Tibial artery (tissue), 4 donors: Measurements from ENCODE around the gene PCDHA7.
"Not testable (repeated sequence)": the region's sequence is repeated elsewhere in the genome, so short reads cannot be mapped to it uniquely, and the experiment has no call there.

Experiments used
- DNase-seq, 2 donors: peaks; one replicate each; pipeline ENCODE4 v3.0.0-alpha.2; 2019
- H3K27ac ChIP-seq, 2 donors: fragments of 200-600 bp; sonication (generic) in 1 of 2; 1 replicate in 1 of 2; 2 replicates in 1 of 2; pipeline ENCODE4 v1.5.1; 2018 to 2019; ENCODE audit warnings: mild to moderate bottlenecking in 1 of 2
- H3K27me3 ChIP-seq, 2 donors: fragments of 200-600 bp; sonication (generic) in 1 of 2; one replicate each; pipeline versions ENCODE4 v1.5.1 to v1.6.0; 2016 to 2019
- H3K36me3 ChIP-seq, 3 donors: fragments of 200-600 bp; sonication (generic) in 2 of 3; one replicate each; pipeline ENCODE4 v1.5.1; 2016 to 2019; ENCODE audit warnings: mild to moderate bottlenecking in 2 of 3
- H3K4me1 ChIP-seq, 4 donors: fragments of 200-600 bp; sonication (generic) in 2 of 4; 1 replicate in 3 of 4; 2 replicates in 1 of 4; pipeline ENCODE4 v1.5.1; 2016 to 2019
- H3K4me3 ChIP-seq, 2 donors: fragments of 200-600 bp; sonication (generic) in 1 of 2; 1 replicate in 1 of 2; 2 replicates in 1 of 2; pipeline ENCODE4 v1.5.1; 2018 to 2019; ENCODE audit warnings: mild to moderate bottlenecking in 2 of 2
- H3K9me3 ChIP-seq, 3 donors: fragments of 200-600 bp; sonication (generic) in 1 of 3; one replicate each; pipeline ENCODE4 v1.5.1; 2016 to 2019
- intact Hi-C: fragments of 100-400 bp; cut with DNase I; formaldehyde crosslinking; loops from one replicate; pipeline ENCODE4 v1.15.0; 2023; ENCODE audit warnings: low total_unique reads
- TF ChIP-seq, protein P1 (sequence below), 2 experiments: fragments of 200-600 bp in 1 of 2; fragments of 450-650 bp in 1 of 2; IDR thresholded peaks; one replicate each; pipeline ENCODE4 v1.5.1; 2017 to 2019; ENCODE audit warnings: antibody characterized with exemption in 2 of 2, mild to moderate bottlenecking in 1 of 2, moderate library complexity in 1 of 2

The PCDHA7 gene

DNA sequence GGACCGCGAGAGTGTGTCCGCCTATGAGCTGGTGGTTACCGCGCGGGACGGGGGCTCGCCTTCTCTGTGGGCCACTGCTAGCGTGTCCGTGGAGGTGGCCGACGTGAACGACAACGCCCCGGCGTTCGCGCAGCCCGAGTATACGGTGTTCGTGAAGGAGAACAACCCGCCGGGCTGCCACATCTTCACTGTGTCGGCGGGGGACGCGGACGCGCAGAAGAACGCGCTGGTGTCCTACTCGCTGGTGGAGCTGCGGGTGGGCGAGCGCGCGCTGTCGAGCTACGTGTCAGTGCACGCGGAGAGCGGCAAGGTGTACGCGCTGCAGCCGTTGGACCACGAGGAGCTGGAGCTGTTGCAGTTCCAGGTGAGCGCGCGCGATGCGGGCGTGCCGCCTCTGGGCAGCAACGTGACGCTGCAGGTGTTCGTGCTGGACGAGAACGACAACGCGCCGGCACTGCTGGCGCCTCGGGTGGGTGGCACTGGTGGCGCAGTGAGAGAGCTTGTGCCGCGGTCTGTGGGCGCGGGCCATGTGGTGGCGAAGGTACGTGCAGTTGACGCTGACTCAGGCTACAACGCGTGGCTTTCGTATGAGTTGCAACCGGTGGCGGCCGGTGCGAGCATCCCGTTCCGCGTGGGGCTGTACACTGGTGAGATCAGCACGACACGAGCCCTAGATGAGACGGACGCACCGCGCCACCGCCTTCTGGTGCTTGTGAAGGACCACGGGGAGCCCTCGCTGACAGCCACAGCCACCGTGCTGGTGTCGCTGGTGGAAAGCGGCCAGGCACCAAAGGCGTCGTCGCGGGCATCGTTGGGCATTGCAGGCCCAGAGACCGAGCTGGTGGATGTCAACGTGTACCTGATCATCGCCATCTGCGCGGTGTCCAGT lies 1.8 kb downstream of the PCDHA7 start:
- H3K27me3 ChIP-seq: peaks cover 0 to 12% of the 10 kb centered on the region in 2 donors
- no peak for DNase-seq
- no peak overlapping the region for H3K4me3 ChIP-seq
- TF ChIP-seq, protein P1, sequence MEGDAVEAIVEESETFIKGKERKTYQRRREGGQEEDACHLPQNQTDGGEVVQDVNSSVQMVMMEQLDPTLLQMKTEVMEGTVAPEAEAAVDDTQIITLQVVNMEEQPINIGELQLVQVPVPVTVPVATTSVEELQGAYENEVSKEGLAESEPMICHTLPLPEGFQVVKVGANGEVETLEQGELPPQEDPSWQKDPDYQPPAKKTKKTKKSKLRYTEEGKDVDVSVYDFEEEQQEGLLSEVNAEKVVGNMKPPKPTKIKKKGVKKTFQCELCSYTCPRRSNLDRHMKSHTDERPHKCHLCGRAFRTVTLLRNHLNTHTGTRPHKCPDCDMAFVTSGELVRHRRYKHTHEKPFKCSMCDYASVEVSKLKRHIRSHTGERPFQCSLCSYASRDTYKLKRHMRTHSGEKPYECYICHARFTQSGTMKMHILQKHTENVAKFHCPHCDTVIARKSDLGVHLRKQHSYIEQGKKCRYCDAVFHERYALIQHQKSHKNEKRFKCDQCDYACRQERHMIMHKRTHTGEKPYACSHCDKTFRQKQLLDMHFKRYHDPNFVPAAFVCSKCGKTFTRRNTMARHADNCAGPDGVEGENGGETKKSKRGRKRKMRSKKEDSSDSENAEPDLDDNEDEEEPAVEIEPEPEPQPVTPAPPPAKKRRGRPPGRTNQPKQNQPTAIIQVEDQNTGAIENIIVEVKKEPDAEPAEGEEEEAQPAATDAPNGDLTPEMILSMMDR (IDR thresholded peaks at IDR 0.05): no peak
- peaks cover 0 to 3% (median 0%) of the 10 kb centered on the region in 3 donors for H3K36me3 ChIP-seq
- no peak overlapping the region for H3K27ac ChIP-seq
- H3K4me1 ChIP-seq: no peaks in the 10 kb centered on the region
- intact Hi-C loops: no loop called here
- peaks cover 0 to 47% (median 29%) of the 10 kb centered on the region in 3 donors for H3K9me3 ChIP-seq

GRCh38 chr5:140840978-140841962 lies 7.2 kb downstream of the PCDHA7 start, which contains the start of gene PCDHA8:
TSS of gene PCDHA8 (plus strand) at chr5:140841187. CDS start at chr5:140841322, 135 bp downstream.
- Histone ChIP-seq H3K4me3 (no peak within 1 kb of the TSS), H3K27ac (no peak within 1 kb of the TSS), H3K36me3 (no peaks in the 10 kb centered on the region), H3K4me1 (no peaks in the 10 kb centered on the region), H3K27me3 (peaks cover 0 to 4% of the 10 kb centered on the region in 2 donors), H3K9me3 (peaks cover 0 to 33% (median 32%) of the 10 kb centered on the region in 3 donors)
- DNase-seq: no peak
- TF ChIP-seq, protein P1 (IDR thresholded peaks at IDR 0.05): no peak
- intact Hi-C loops: no loop called here

DNA sequence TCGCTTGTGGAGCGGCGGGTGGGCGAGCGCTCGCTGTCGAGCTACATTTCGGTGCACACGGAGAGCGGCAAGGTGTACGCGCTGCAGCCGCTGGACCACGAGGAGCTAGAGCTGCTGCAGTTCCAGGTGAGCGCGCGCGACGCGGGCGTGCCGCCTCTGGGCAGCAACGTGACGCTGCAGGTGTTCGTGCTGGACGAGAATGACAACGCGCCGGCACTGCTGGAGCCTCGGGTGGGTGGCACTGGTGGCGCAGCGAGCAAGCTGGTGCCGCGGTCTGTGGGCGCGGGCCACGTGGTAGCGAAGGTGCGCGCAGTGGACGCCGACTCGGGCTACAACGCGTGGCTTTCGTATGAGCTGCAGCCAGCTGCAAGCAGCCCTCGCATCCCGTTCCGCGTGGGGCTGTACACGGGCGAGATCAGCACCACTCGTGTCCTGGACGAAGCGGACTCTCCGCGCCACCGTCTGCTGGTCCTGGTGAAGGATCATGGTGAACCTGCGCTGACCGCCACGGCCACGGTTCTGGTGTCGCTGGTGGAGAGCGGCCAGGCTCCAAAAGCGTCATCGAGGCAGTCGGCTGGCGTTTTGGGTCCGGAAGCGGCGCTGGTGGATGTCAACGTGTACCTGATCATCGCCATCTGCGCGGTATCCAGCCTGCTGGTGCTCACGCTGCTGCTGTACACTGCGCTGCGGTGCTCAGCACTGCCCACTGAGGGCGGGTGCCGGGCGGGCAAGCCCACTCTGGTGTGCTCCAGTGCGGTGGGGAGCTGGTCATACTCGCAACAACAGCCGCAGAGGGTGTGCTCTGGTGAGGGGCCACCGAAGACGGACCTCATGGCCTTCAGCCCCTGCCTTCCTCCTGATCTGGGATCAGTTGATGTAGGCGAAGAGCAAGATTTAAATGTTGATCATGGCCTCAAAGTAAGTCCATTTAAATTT lies 9.0 kb downstream of the PCDHA7 start:
- Histone ChIP-seq H3K9me3 (peaks cover 0 to 40% (median 38%) of the 10 kb centered on the region in 3 donors), H3K27me3 (peaks cover 0 to 4% of the 10 kb centered on the region in 2 donors), H3K4me3 (no peak overlapping the region), H3K27ac (no peak overlapping the region), H3K4me1 (no peaks in the 10 kb centered on the region), H3K36me3 (no peaks in the 10 kb centered on the region)
- DNase-seq: no peak
- intact Hi-C loops: no loop called here
- TF ChIP-seq, protein P1 (IDR thresholded peaks at IDR 0.05): no peak

GRCh38 chr5:140848139-140849102 lies 14.4 kb downstream of the PCDHA7 start, which contains the start of gene PCDHA9:
TSS of gene PCDHA9 (plus strand) at chr5:140848382. CDS start at chr5:140848496, 114 bp downstream.
- DNase-seq, H3K4me3 ChIP-seq, H3K4me1 ChIP-seq, intact Hi-C loops, H3K36me3 ChIP-seq, H3K27me3 ChIP-seq, H3K27ac ChIP-seq: not testable (repeated sequence)
- H3K9me3 ChIP-seq: peaks cover 4 to 52% (median 26%) of the 10 kb centered on the region in 3 donors

- H3K27ac ChIP-seq, H3K4me1 ChIP-seq, intact Hi-C loops, H3K36me3 ChIP-seq, DNase-seq, H3K27me3 ChIP-seq, H3K4me3 ChIP-seq: not testable (repeated sequence)
- peaks cover 4 to 52% (median 25%) of the 10 kb centered on the region in 3 donors for H3K9me3 ChIP-seq
These were observed 16.0 kb downstream of the PCDHA7 start for GRCh38 chr5:140849831-140850634.
